Loucy (cell line): ENCODE results near the gene TNNI3K.

Source experiments
- EZH2phosphoT487 ChIP-seq: fragments of 200-600 bp; IDR thresholded peaks from 2 replicates; pipeline ENCODE4 v1.6.1; 2018; ENCODE audit warnings: antibody characterized with exemption, mild to moderate bottlenecking, moderate library complexity, borderline replicate concordance
- TF ChIP-seq, protein P1 (sequence below): fragments of 200-600 bp; sonication (generic); conservative IDR thresholded peaks from 2 replicates; pipeline ENCODE4 v1.5.1; 2014; ENCODE audit warnings: mild to moderate bottlenecking, antibody characterized with exemption, low read length

DNA sequence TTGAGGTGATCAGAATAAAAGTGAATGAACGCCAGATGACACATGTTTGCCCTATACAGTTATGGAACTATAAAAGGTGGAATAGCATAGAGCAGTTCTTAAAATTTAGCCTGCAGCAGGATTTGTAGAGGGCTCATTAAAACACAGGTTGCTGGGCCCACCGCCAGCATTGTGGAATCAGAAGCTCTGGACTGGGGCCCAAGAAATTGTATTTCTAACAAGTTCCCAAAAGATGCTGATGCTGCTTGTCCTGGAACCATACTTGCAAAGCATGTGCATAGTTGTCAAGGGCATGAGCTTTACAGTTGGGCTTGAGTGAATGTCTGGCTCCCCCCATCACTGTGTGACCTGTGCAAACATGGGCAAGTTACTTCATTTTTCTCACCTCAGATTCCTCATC is 314.7 kb downstream of the TNNI3K start:
- TF ChIP-seq, protein P1, sequence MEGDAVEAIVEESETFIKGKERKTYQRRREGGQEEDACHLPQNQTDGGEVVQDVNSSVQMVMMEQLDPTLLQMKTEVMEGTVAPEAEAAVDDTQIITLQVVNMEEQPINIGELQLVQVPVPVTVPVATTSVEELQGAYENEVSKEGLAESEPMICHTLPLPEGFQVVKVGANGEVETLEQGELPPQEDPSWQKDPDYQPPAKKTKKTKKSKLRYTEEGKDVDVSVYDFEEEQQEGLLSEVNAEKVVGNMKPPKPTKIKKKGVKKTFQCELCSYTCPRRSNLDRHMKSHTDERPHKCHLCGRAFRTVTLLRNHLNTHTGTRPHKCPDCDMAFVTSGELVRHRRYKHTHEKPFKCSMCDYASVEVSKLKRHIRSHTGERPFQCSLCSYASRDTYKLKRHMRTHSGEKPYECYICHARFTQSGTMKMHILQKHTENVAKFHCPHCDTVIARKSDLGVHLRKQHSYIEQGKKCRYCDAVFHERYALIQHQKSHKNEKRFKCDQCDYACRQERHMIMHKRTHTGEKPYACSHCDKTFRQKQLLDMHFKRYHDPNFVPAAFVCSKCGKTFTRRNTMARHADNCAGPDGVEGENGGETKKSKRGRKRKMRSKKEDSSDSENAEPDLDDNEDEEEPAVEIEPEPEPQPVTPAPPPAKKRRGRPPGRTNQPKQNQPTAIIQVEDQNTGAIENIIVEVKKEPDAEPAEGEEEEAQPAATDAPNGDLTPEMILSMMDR, result no peak
- TF ChIP-seq EZH2phosphoT487, result no peak
